Stomach (tissue), 9 donors: Measurements from ENCODE around the gene LRMDA. TPM values are rescaled to one million over a fixed set of nuclear protein-coding genes. Genes with fewer than 3 reads are reported as not detected.
A peak's percentile ranks its signal among the peaks of the same experiment; 100 is the strongest.

Experiments used
- DNase-seq, 2 donors: peaks; one replicate each; pipeline versions ENCODE4 v3.0.0 to v3.0.0-alpha.2; 2013 to 2019
- H3K27ac ChIP-seq, 5 donors: fragments of 200-600 bp in 4 of 5; sonication (generic) in 4 of 5; one replicate each; pipeline ENCODE4 v1.5.1; 2013 to 2019; ENCODE audit warnings: mild to moderate bottlenecking in 1 of 5, moderate library complexity in 1 of 5
- H3K27me3 ChIP-seq, 3 donors: fragments of 200-600 bp; sonication (generic); one replicate each; pipeline ENCODE4 v1.5.1; 2017 to 2019; ENCODE audit warnings: mixed run types in 1 of 3
- H3K36me3 ChIP-seq, 4 donors: fragments of 200-600 bp; sonication (generic); 1 replicate in 3 of 4; 2 replicates in 1 of 4; pipeline ENCODE4 v1.5.1; 2016 to 2019
- H3K4me1 ChIP-seq, 4 donors: fragments of 200-600 bp; sonication (generic); one replicate each; pipeline ENCODE4 v1.5.1; 2016 to 2019
- H3K4me3 ChIP-seq, 4 donors: fragments of 200-600 bp; sonication (generic) in 3 of 4; one replicate each; pipeline ENCODE4 v1.5.1; 2016 to 2019; ENCODE audit warnings: mild to moderate bottlenecking in 1 of 4
- H3K9me3 ChIP-seq, 4 donors: fragments of 200-600 bp; sonication (generic); one replicate each; pipeline ENCODE4 v1.5.1; 2016 to 2019
- CTCF ChIP-seq, 7 experiments: fragments of 450-650 bp in 4 of 7; fragments of 200-600 bp in 3 of 7; sonication (generic) in 3 of 7; IDR thresholded peaks; one replicate each; pipeline ENCODE4 v1.5.1; 2016 to 2019; ENCODE audit warnings: antibody characterized with exemption in 7 of 7, control low read depth in 2 of 7, mild to moderate bottlenecking in 1 of 7
- EP300 ChIP-seq: sonication (generic); formaldehyde crosslinking; IDR thresholded peaks from one replicate; pipeline ENCODE4 v1.6.1; 2017; ENCODE audit warnings: antibody characterized with exemption
- POLR2A ChIP-seq, 4 donors: fragments of 450-650 bp; IDR thresholded peaks; one replicate each; pipeline ENCODE4 v1.6.1; 2016; ENCODE audit warnings: antibody characterized with exemption in 4 of 4, control low read depth in 2 of 4, mild to moderate bottlenecking in 1 of 4, moderate library complexity in 1 of 4
- POLR2AphosphoS5 ChIP-seq, 3 donors: sonication (generic); formaldehyde crosslinking; IDR thresholded peaks; one replicate each; pipeline ENCODE4 v1.6.1; 2016; ENCODE audit warnings: antibody characterized with exemption in 3 of 3
- WGBS, 5 donors: extraction: QIAGEN DNeasy Blood & Tissue Kit in 3 of 5; methylation state at CpG; one replicate each; pipeline versions ENCODE4 v1.1.5 to v1.1.7; 2013 to 2018; 5-methylcytosine and 5-hydroxymethylcytosine counted together
- intact Hi-C: fragments of 100-400 bp; cut with DNase I; formaldehyde crosslinking; loops from one replicate; pipeline ENCODE4 v1.15.1; 2023; ENCODE audit warnings: low total_unique reads
- polyA plus RNA-seq, 3 donors: library from polyadenylated mRNA; stranded (reverse); fragments of 200-250 nt; gene quantifications; one replicate each; pipeline ENCODE4 v1.2.3, GENCODE V29; 2013
- total RNA-seq, 5 donors: library from RNA; depleted of rRNA; stranded (reverse); fragments of >200 nt; gene quantifications; one replicate each; pipeline versions ENCODE4 v1.1.0 to v1.2.3, GENCODE V29; 2014 to 2016
- donor health status: healthy with polysubstance abuse.
- donor health status: Bipolar disorder and iron deficiency.
- donor health status: healthy.

Gene LRMDA
- total and polyA plus RNA-seq, 8 donors: 1.3 to 30.2 (median 13.6) TPM; not detected in 1

- Histone ChIP-seq H3K4me1 (no peaks in the 10 kb centered on the region), H3K9me3 (no peaks in the 10 kb centered on the region), H3K36me3 (no peaks in the 10 kb centered on the region), H3K27ac (no peak overlapping the region), H3K4me3 (no peak overlapping the region), H3K27me3 (no peaks in the 10 kb centered on the region)
- intact Hi-C loops: no loop called here
- WGBS, 5 donors: 87 to 97% (median 91%) methylated on average over 7 of the region's 7 CpGs
- no peak for DNase-seq
- TF ChIP-seq POLR2AphosphoS5 (IDR thresholded peaks at IDR 0.05): no peak
- no peak for TF ChIP-seq CTCF (IDR thresholded peaks at IDR 0.05)
- no peak for TF ChIP-seq POLR2A (IDR thresholded peaks at IDR 0.05)
- no peak for TF ChIP-seq EP300
These were observed 208.3 kb downstream of the LRMDA start for GRCh38 chr10:75639736-75640135.

- DNase-seq: no peak
- TF ChIP-seq CTCF (IDR thresholded peaks at IDR 0.05): no peak
- no peak for TF ChIP-seq POLR2AphosphoS5 (IDR thresholded peaks at IDR 0.05)
- no peak for TF ChIP-seq EP300
- no peak for TF ChIP-seq POLR2A (IDR thresholded peaks at IDR 0.05)
- H3K4me1 ChIP-seq: no peaks in the 10 kb centered on the region
- intact Hi-C loops: no loop called here
- no peak overlapping the region for H3K27ac ChIP-seq
- no peaks in the 10 kb centered on the region for H3K36me3 ChIP-seq
- H3K9me3 ChIP-seq: no peaks in the 10 kb centered on the region
- 73 to 92% (median 89%) methylated on average over 3 of the region's 3 CpGs for WGBS, 5 donors
- no peaks in the 10 kb centered on the region for H3K27me3 ChIP-seq
- no peak overlapping the region for H3K4me3 ChIP-seq
These were observed 209.0 kb downstream of the LRMDA start for GRCh38 chr10:75640381-75640780.

GRCh38 chr10:75640803-75641202 is 209.4 kb downstream of the LRMDA start:
- H3K27ac ChIP-seq: no peak overlapping the region
- H3K9me3 ChIP-seq: no peaks in the 10 kb centered on the region
- H3K27me3 ChIP-seq: no peaks in the 10 kb centered on the region
- no peak overlapping the region for H3K4me3 ChIP-seq
- intact Hi-C loops: no loop called here
- DNase-seq: peak in 1 of 2 donors; percentile 24
- H3K4me1 ChIP-seq: no peaks in the 10 kb centered on the region
- no peak for TF ChIP-seq EP300
- no peak for TF ChIP-seq POLR2A (IDR thresholded peaks at IDR 0.05)
- TF ChIP-seq POLR2AphosphoS5 (IDR thresholded peaks at IDR 0.05): no peak
- TF ChIP-seq CTCF (IDR thresholded peaks at IDR 0.05): no peak
- no peaks in the 10 kb centered on the region for H3K36me3 ChIP-seq
- 79 to 100% (median 87%) methylated on average over 1 of the region's 1 CpG for WGBS, 5 donors

- H3K27ac ChIP-seq: no peak overlapping the region
- intact Hi-C loops: no loop called here
- H3K27me3 ChIP-seq: no peaks in the 10 kb centered on the region
- H3K9me3 ChIP-seq: no peaks in the 10 kb centered on the region
- no peak for DNase-seq
- H3K4me3 ChIP-seq: no peak overlapping the region
- TF ChIP-seq EP300 (no peak), POLR2A (IDR thresholded peaks at IDR 0.05) (no peak), CTCF (IDR thresholded peaks at IDR 0.05) (no peak), POLR2AphosphoS5 (IDR thresholded peaks at IDR 0.05) (no peak)
- peaks cover 0 to 5% (median 0%) of the 10 kb centered on the region in 4 donors for H3K4me1 ChIP-seq
- WGBS, 5 donors: 87 to 99% (median 95%) methylated on average over 2 of the region's 2 CpGs
- no peaks in the 10 kb centered on the region for H3K36me3 ChIP-seq
These were observed 212.0 kb downstream of the LRMDA start for GRCh38 chr10:75643405-75643804.
